GM18511 (cell line): ENCODE data around the gene ABHD12.
A peak's percentile ranks its signal among the peaks of the same experiment; 100 is the strongest.
"Not testable (repeated sequence)": the region's sequence is repeated elsewhere in the genome, so short reads cannot be mapped to it uniquely, and the experiment has no call there.

Experiments
- ATAC-seq: cut with Tn5 transposase; IDR thresholded peaks from one replicate; pipeline ENCODE4 v1.9.1; 2021; ENCODE audit warnings: mild to moderate bottlenecking, moderate library complexity; ENCODE audit not compliant: unreplicated experiment

ABHD12 gene

DNA sequence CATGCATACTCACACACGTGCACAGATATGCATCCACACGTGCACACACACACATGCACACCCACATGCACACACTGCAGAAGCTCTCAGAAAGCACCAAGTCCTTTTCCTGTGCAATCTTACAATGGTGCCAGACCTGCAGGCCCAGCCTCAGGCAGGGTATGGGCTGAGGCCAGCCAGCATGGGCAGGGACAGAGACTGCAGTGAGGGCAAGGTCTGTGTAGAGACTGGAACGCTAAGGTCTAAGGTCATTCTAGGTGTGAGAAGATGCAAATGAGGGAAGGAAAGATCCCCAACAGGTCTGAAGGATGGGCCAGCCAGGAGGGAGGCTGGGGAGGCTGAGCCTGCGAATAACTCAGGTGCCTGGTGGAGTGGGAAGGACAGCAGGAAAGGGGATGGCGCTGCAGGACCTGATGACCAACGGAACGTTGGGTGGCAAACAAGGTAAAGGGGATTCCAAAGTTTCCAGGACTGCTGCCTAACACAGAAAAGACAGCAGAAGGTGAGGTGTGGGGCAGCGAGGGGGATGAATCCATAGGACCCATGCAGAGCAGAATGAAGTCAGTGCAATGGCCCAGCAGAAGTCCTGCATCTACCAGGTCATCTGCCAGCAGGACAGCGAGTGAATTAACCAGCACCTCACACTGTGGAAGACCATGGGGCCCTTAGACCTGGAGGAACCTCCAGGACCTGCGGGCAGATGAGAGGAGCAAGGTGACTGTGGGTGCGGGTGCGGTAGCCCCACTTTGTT, 67.0 kb downstream of the ABHD12 start:
- ATAC-seq = no peak

DNA sequence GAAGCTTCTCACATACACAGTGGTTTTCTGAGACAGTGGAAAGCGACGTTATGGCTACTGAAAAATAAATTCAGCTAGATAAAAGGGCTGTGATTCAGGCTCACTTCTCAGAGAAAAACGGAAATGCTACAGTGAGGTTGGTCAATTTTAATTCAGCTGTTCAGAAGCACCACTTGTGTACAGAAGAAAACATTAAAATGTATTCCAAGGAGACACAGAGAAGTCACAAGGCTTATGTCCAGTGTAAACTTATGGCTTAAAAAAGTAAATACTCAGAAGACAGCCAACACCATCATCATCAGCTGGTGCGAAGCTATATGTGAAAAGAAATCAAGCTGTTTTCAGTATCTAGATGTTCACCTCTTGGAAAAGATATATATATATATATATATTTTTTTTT, 68.6 kb downstream of the ABHD12 start:
- ATAC-seq = no peak

DNA sequence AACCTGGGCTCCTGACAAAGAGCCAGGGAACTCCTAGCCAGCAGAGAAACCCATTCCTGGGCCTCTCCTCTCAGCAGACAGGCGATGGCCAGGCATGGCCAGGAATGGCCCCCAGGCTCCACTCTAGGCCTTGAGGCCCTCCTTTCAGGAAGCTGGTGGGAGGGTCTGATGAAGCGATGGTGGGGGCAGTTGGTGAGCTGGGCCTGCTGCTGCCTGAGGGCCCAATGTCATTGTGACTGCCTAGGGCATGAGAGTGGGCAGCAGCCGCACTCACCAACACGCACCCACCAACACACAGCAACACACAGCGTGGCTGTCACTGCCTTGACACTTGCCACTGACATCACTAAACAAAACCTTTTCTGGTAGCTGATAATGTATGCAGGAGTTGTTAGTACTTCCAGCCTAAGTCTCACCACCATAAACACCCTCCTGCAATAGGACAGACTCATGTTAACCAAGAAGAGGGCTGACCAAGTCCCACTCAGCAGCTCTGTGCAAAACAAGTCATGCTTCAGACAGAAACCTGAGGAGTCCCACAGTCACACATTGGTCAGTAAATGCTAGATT, 69.3 kb downstream of the ABHD12 start:
- ATAC-seq = no peak

DNA sequence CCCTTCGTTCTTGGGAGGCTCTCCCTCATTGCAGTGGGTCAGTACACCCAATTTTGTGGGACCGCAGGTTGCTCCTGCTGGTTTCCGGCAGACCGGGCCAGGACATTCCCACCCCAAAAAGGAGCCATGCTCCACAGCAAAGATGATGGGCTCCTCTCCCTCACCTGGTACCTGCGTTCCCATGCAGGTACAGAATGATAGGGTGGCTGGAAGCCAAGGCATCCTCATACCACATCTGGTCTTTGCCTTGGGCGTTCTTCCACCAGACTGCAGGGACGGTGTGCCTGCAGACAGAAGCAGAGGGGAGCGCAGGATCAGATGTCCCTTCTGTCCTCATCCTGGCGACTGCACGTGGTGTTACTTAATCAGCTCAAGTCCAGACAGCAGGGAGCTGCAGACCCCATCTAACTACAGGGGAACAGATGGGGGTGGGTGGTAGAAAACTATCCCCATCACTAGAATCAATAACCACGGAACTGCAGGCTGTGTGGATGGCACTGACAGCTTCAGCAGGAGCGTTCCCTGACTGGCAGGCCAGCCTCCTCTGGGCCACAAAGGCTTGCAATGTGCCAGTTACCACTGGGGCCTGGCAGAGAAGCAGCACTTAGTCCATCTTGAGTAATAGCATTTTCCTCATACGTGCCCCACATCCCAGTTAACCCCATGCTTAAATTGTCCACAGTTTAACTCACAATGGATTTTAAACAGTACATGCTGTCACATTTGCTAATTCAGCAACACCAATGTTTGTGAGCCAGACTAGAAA, 70.4 kb downstream of the ABHD12 start:
- ATAC-seq = no peak

DNA sequence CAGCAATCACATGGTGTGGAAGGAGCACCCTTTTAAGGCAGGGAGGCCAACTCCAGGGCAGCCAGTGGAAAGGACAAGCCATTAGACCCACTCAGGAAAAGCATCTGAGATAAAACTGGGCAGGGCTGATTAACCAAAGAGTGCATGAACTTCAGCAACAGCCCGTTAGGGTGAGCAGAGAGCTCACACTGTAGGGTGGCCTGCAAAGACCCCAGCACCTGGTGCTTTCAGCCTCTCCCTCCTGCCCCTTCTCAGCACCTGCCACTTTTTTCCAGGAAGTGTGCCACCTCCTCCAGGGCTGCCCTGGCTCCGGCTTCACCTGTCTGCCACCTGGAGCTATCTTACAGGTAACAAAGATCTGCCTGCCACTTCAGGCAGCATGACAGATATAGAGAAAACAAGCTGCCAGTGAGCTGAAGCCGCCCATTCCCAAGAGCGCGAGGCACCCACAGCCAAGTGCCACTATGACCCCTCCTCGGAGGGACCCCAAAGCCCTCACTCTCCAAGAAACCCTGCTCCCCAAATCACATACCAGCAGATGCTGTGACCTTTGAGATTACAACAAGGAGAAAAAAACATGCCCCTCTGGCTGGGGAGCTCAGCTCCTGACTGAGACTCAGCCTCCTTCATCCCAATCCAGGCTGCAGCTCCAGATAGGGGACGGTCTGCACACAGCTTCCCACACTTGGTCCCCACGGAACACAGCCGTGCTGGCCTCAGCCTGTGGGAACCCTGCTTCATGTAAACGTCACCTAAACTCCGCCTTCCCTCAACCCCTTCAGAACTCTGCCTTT, 71.2 kb downstream of the ABHD12 start:
- ATAC-seq = peak; percentile 10

DNA sequence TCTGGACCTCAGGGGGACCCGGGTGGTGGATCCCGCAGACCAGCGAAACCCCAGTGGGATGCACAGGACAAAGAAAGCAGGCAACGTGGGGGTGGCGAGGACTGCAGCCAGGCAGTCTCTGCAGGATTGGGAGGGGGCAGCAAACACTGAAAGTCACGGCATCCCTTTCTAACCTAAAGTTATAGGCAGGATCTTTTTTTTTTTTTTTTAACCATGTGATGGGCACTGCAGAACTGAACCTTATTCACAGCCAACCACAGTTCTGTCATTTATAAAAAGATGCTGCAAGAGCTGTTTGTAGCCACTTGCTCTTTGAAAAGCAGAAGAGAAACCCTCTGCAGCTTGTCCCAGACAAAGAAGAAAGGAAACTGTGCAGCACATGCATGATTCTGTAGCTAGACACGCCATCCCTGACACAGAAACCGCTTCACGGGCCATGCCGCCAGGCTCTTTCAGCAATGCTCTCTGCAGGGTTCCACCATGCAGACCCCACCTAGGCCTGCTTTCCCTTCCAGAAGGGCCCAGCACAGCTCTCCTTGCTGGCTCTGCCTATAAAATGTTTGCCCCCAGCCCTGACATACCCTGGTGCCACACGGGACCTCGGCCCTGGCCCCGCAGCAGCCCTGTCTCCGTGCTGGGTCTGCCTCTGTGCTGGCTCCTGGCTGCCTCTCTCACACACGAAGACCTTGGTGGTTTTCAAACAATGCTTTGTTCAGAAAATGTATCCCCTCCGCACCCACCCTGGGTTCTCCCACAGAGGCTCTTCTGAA, 72.0 kb downstream of the ABHD12 start:
- peak; percentile 94 for ATAC-seq

DNA sequence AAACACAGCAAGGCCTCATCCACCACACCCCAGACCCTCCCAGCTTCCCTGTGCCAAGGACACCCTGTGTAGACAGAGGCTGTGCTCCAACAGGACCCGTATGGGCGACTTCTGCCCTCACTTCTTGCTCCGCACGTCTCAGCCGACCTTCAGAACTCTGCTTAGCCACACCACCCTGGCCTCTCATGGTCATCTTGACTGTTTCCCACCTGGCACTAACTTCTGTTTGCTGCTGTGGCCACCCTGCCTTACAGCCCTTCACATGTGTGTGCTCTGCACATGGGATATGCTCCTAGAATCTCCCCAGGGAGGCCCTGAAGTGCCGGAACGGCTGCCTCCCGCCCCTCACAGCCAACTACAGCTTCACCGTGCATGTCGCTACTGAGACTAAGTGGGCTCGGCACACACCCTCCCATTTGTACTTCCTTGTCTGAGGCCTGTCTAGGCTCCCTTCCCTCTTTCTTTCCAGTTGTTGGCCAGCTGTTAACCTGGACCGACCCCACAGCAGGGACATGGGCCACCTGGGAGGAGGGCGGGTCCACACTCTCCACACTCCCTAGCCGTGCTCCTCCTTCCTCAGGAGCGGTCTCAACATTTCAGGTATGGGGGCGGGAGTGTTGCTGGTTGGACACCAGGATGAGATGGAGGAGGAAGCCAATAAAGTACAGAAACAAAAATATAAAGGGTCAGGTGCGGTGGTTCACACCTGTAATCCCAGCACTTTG, 73.1 kb downstream of the ABHD12 start:
- no peak for ATAC-seq

DNA sequence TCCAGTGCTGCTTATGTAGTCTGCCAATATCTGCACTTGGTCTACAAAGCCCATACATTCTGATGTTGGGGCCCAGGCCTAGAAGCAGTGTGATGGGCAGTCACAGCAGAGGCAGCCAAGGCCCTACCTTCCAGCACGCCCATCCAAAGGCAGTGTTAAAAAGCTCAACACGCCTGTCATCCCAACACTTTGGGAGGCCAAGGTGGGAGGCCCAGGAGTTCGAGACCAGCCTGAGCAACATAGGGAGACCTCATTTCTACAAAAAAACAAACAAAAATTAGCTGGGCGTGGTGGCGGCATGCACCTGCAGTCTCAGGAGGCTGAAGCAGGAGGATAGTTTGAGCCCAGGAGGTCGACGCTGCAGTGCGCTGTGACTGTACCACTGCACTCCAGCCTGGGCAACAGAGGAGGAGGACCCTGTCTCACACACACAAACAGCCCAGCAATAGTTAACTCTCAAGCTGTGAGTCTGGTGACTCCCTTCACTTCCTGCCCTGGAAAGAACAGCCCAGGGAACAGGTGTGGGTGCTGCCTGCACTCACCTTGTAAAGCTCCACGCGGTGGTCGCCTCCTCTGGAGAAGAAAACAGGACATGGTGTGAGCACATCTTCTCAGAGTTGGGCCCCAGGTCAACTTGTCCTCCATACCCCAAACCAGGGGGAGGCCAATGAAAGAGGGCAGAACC, 74.0 kb downstream of the ABHD12 start:
- ATAC-seq = no peak

DNA sequence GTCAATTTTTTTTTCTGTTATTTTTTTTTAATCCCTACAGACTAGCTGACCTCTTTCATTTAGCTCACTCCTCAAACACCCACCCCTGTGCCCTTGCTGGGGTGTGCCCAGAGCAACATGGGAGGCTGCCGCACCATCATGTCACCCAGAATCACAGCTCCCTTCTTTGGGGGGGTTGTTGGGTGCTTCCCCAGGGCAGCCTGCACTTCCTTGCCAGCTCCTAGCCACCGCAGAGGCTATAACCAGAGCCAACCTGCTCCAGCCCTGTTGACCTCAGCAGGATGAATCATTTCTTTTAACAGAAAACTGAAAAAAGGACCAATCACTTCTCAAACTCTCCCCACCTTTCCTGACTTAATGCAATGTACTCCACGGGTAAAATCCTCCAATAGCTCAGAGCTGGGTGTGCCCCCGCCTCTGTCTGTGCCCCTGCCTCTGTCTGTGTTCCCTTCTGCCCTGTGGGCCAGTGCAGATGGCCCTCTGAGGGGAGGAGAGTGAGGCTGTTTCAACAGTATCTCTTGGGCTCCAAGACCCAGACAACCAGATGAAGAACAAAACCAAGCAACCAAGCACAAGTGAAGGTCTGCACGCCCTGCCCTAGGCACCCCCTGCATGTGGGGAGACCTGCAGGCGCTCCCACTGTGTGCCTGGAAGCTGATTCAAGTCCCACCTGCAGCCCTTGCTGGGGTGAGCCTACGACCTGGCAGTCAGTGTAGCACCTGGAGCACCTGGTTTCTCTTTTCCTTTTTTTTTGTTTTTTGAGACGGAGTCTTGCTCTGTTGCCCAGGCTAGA, 75.0 kb downstream of the ABHD12 start:
- no peak for ATAC-seq

DNA sequence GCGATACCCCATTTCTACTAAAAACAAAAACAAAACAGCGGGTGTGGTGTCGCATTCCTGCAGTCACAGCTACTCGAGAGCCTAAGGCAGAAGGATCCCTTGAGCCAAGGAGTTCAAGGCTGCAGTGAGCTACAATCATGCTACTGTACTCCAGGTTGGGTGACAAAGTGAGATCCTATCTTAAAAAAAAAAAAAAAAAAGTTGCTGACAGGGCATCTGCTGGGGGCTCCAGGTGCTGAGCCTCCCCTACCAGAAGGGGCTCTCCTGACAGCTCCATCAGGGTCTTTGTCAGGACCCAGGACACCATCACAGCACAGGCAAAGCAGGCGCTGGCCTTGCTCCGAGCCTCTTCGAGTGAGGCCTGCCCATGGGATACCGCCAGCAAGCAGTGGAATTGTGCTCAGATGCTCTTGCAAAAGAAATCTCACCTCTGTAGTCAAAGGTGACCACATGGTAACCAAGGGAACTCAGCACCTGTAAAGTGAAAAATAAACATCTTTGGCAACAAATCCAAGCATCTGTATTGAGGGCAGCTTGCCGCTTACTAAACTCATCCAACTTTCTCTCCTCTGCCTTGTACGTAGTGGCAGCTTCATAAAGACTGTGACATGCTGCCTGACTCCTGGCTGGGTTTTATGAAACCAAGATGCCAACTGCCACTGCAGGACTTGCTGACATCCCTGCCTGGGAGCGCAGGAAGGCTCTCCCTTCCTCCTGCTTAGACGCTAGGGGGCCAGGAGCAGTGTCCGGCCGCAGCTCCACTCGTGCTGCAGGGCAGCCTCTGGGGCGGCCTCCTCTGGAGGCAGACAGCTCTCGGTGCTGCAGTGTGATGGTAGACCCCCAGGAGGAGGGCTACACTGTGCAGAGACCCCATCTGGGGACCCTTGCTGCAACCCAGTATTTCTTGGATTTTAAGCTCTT, 75.9 kb downstream of the ABHD12 start:
- no peak for ATAC-seq

DNA sequence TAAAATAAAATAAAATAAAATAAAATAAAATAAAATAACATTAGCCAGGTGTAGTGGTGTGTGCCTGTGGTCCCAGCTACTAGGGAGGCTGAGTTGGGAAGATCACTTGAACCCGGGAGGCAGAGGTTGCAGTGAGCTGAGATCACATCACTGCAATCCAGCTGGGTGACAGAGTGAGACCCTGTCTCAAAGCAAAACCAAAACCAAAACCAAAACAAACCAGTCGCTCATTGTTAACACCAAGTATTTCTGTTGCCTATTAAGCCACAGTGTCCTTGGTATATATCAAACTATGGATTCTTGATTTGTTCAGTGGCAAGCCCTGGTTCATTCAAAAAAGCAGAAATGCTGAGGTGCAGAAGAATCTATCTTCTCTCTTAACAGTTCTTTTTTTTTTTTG, 77.0 kb downstream of the ABHD12 start:
- ATAC-seq = no peak

DNA sequence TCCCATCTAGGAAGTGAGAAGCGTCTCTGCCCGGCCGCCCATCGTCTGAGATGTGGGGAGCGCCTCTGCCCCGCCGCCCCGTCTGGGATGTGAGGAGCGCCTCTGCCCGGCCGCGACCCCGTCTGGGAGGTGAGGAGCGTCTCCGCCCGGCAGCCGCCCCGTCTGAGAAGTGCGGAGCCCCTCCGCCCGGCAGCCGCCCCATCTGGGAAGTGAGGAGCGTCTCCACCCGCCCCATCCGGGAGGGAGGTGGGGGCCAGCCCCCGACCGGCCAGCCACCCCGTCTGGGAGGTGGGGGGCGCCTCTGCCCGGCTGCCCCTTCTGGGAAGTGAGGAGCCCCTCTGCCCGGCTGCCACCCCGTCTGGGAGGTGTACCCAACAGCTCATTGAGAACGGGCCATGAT, 77.9 kb downstream of the ABHD12 start:
- ATAC-seq = not testable (repeated sequence)

DNA sequence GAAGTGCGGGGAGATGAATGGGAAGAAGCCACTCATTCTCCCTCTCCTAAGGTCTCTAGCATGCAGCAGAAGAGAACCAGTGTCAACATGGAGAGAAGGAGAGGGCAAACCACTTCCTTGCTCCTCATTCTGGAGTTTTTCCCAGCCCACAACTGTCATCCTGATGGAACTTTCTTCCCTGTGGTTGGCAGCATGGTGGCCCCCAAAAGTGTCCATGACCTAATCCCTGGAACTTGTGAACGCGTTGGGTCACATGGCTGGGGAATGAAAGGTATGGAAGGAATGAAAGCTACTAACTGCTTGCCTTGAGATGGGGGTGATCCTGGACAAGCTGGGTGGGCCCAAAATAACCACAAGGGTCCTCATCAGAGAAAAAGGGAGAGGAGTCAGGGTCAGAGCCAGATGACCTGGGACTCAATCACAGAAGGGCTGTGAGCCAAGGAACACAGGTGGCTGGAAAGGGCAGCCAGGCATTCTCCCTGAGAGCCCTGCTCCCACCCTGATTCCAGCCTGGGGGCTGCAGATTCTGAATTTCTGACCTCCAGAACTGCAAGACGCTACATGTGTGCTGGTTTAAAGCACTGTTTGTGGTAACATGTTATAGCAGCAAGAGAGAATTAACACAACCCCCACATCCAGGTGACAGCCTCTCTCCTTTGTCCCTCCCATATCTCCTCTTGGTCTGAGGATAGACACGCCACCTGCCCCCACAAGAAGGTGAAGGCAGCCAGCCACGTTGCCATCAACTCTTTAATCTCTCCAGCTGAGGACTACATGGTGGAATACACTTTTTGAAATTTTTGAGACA, 79.5 kb downstream of the ABHD12 start:
- no peak for ATAC-seq

DNA sequence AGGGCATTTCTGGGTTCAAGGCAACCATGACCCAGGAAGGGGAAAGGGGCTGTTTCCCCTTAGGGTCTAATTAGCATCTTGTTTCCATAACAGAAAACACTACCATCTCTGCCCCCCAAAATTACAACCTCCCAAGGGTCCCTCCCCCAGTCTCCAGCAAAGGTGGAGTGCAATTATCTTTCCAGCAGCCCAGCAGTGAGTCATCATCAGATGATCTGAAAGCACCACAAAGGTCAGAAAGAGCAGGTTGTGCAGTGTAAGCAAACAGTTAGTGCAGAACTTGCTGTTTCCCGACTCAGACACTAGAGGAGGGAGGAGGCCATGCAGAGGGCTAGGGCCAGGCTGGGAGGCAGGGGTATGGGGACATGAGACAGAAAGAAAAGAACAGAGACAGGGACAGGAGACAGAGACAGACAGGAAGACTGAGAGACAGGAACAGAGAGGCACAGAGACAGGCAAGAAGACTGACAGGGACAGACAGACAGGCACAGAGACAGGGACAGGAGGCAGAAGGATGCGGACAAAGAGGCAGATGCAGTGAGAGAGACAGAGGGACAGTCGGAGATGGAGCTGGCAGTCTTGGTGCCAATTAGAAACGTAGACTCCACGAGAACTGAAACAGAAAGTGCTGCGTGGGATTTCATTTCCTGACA, 80.2 kb downstream of the ABHD12 start:
- peak; percentile 96 for ATAC-seq

DNA sequence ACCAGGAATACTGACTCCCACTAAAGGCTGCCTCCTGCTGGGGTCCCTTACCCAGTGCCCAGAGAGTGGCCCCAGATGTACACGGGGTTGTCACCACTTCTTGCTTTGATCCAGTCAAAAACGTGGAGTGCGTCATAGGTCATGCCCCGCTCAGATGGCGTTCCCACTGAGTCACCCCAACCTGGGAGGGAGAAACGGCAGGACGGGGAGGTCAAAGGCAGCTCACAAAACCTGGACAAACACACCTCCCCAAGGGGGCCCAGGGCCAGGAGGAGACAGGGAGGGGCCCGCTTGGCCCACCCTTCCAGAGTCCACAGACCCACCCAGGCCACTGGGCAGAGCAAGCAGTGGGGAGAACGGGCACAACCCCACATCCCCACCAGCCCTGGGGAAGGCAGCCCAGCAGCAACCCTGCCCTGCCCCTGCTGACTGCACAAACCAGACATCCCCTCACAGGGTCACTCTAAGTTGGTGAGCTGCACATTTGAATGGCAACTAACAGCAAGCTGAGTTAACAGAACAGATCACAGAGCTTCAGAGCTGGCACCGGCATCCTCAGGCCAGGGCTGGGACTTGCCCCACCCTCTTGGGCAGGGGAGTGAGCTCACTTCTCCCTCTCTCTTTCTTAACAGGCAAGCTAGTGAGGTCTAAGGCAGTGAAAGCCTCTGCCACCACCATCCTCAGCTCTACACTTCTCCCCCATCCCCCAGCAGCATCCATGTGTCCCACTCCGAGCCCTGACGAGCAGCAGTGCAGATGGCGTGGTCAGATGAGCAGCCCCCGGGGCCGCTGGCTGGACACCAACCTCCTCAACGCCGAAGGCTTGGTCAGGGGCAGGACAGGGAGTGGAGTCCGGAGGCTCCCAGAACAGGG, 81.0 kb downstream of the ABHD12 start:
- no peak for ATAC-seq
